ENCODE measurements around the gene PHF11.

The PHF11 gene

DNA sequence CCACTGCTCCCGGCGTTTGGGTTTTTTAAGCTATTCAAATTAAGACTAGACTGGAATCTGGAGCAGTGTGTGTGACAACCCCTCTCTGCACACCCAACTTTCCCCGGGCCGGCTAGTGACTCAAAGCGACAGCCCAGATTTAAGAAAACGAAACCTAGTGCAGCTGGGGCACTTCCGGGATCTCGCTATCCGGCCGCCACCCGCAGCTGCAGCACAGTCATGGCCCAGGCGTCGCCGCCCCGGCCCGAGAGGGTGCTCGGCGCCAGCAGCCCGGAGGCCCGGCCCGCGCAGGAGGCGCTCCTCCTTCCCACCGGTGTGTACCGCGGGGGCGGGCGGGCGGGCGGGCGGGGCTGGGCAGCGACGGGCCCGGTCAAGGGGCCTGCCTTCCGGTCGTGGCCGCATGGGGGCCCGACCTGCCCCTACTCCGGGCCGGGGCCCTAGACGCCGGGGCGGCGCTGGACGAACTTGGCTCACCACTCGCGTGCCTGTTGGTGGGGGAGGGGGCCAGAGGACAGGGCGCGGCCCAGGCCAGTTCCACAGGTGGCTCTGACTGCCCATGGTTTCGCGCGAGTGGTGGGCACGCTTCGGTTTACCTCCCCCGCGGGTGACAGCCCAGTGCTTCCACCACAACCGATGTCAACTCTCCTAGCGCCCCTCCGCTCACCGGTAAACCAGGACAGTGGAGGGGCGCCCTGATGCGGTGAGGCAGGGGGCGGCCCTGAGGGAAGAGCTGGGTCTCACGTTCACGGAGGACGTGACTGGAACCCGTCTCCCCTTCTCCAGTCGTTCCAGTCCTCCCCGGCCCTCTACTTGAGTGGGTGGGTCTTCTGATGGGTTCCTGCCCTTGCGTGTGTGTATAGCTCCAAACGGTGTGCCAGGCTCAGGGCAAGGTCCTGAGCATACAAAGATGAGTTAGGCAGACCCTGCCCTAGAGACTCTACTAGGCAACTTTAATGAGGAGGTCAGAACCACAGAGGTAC lies at the start of gene PHF11:
Gene PHF11 (plus strand): TSS at position 171 of the 980 bp plus-strand sequence. CDS start 49 bp downstream, at position 220.
- TF ChIP-seq, protein P1, sequence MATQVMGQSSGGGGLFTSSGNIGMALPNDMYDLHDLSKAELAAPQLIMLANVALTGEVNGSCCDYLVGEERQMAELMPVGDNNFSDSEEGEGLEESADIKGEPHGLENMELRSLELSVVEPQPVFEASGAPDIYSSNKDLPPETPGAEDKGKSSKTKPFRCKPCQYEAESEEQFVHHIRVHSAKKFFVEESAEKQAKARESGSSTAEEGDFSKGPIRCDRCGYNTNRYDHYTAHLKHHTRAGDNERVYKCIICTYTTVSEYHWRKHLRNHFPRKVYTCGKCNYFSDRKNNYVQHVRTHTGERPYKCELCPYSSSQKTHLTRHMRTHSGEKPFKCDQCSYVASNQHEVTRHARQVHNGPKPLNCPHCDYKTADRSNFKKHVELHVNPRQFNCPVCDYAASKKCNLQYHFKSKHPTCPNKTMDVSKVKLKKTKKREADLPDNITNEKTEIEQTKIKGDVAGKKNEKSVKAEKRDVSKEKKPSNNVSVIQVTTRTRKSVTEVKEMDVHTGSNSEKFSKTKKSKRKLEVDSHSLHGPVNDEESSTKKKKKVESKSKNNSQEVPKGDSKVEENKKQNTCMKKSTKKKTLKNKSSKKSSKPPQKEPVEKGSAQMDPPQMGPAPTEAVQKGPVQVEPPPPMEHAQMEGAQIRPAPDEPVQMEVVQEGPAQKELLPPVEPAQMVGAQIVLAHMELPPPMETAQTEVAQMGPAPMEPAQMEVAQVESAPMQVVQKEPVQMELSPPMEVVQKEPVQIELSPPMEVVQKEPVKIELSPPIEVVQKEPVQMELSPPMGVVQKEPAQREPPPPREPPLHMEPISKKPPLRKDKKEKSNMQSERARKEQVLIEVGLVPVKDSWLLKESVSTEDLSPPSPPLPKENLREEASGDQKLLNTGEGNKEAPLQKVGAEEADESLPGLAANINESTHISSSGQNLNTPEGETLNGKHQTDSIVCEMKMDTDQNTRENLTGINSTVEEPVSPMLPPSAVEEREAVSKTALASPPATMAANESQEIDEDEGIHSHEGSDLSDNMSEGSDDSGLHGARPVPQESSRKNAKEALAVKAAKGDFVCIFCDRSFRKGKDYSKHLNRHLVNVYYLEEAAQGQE (IDR thresholded peaks at IDR 0.05; ENCODE audit: low read depth) = no peak
- TF ChIP-seq FOXM1 (IDR thresholded peaks at IDR 0.05; ENCODE audit: borderline replicate concordance, low read depth) (no peak), CEBPB (IDR thresholded peaks at IDR 0.05) (no peak), YY1 (IDR thresholded peaks at IDR 0.05; ENCODE audit: low read depth) (no peak), NFIC (IDR thresholded peaks at IDR 0.05) (no peak), ZBTB7A (IDR thresholded peaks at IDR 0.05; ENCODE audit: low read depth) (no peak), EGR1 (IDR thresholded peaks at IDR 0.05) (no peak), CREB1 (IDR thresholded peaks at IDR 0.05; ENCODE audit: low read depth) (no peak), EP300 (IDR thresholded peaks at IDR 0.05; ENCODE audit: borderline replicate concordance) (no peak)
- TF ChIP-seq, protein P2, sequence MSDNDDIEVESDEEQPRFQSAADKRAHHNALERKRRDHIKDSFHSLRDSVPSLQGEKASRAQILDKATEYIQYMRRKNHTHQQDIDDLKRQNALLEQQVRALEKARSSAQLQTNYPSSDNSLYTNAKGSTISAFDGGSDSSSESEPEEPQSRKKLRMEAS (IDR thresholded peaks at IDR 0.05) = no peak
- TF ChIP-seq, protein P3, sequence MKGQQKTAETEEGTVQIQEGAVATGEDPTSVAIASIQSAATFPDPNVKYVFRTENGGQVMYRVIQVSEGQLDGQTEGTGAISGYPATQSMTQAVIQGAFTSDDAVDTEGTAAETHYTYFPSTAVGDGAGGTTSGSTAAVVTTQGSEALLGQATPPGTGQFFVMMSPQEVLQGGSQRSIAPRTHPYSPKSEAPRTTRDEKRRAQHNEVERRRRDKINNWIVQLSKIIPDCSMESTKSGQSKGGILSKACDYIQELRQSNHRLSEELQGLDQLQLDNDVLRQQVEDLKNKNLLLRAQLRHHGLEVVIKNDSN (IDR thresholded peaks at IDR 0.05) = no peak

DNA sequence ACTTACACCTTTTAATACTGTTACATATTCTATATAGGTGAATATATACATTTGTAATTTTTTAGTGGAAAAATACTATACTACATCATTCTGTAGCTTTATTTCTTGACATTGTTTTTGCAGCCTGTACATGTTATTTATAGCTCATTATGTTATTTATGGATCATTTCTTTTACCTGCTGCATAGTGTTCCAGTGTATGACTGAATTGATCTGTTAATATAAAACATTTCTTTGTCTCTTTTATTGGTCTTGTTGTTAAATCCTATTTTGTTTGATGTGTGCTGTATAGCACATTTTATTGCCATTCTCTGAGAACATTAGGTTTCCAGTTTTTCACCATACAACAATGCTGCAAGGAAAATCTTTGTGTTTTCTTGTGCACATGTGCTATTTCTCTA lies 49.3 kb upstream of the PHF11 start:
- TF ChIP-seq TCF12 (IDR thresholded peaks at IDR 0.05; ENCODE audit: low read depth) (no peak), CEBPB (IDR thresholded peaks at IDR 0.05) (no peak), EP300 (IDR thresholded peaks at IDR 0.05; ENCODE audit: borderline replicate concordance) (no peak), EGR1 (IDR thresholded peaks at IDR 0.05) (no peak), TEAD4 (IDR thresholded peaks at IDR 0.05) (no peak)

DNA sequence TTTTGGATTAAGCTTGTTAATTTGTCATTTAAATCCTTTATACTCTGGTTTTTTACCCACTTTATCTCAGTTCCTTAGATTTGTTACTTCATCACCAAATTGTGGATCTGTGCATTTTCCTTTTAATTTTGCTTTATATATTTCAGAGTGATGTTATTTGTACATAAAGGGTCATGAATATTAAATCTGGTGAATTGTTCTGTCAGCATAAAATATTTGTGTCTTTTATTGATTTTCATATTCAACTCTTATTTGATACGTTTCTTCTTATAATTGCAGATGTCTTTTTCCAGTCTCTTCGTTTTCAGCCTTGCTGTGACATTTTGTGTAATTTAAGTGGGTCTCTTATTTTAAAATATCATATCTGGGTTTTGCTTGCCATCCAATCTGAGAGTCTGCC lies 47.0 kb upstream of the PHF11 start:
- TF ChIP-seq NFIC (IDR thresholded peaks at IDR 0.05) = no peak
- TF ChIP-seq TEAD4 (IDR thresholded peaks at IDR 0.05) = no peak
- TF ChIP-seq EGR1 (IDR thresholded peaks at IDR 0.05) = no peak
- TF ChIP-seq ZBTB7A (IDR thresholded peaks at IDR 0.05; ENCODE audit: low read depth) = no peak

DNA sequence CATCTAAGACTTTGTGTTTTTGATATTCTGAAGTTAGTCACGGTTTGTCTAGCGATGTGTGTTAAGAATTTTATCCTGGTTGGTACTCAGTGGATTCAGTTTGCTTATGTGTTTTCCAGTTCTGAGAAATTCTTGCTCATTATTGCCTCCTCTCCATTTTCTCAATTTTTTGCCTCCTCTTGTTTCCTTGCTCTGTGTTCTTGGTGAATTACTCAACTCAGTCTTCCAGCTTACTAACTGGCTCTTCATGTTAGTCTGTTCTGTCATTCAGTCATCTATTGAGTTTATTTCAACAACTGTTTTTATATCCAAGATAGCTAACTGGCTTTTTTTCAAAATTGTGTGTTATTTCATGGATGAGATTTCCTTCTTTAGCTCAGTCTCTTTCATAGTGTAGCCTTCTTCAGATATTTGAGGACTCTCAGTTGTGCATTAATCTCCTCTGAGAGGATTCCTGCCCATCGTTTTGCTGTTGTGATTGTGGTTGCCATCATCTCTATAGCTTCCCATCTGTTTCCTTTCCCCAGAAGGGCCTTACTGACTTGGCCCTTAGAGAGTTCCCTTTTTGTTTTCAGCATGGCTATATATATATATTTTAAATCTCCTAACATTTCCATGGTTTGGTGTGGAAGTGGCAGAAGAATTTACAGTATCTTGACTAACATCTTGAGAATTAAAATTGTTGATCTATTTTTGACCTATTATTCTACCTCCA lies 45.5 kb upstream of the PHF11 start:
- TF ChIP-seq, protein P2 (IDR thresholded peaks at IDR 0.05) = no peak
- no peak for TF ChIP-seq ZBTB7A (IDR thresholded peaks at IDR 0.05; ENCODE audit: low read depth)
- TF ChIP-seq CEBPB (IDR thresholded peaks at IDR 0.05) = no peak
- TF ChIP-seq RAD21 (IDR thresholded peaks at IDR 0.05; ENCODE audit: low read depth) = no peak
- no peak for TF ChIP-seq NFIC (IDR thresholded peaks at IDR 0.05)
- TF ChIP-seq, protein P1 (IDR thresholded peaks at IDR 0.05; ENCODE audit: low read depth) = no peak
- TF ChIP-seq TAF1 (IDR thresholded peaks at IDR 0.05; ENCODE audit: low read depth) = no peak

DNA sequence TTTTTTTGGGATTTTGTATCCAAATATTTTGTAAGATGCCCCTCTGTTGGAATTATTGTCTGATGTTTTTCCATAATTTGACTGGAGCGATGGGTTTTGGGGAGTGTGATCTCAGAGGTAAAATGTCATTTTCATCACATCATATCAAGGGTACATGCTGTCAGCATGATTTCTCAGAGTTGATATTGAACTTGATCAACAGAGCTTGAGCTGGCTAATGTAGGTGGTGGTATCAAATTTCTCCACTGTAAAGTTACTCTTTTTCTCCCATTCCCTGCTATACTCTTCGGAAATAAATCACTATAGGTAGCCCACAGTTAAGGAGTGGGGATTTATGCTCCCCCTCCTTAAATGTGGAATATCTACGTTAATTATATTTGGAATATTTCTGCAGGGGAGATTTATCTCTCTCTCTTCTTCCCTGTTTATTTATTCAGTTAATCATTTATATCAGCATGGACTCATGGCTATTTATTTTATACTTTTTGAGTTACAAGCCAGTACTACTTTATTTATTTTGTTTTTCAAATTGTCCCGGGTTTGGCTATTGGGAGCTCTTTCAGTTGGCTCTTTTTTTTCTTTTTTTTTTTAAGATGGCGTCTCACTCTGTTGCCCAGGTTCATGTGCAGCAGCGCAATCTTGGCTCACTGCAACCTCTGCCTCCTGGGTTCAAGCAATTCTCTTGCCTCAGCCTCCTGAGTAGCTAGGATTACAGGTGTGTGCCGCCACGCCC lies 42.9 kb upstream of the PHF11 start:
- TF ChIP-seq EGR1 (IDR thresholded peaks at IDR 0.05) = no peak
- TF ChIP-seq TEAD4 (IDR thresholded peaks at IDR 0.05) = no peak
- TF ChIP-seq FOXM1 (IDR thresholded peaks at IDR 0.05; ENCODE audit: borderline replicate concordance, low read depth) = no peak
- TF ChIP-seq, protein P3 (IDR thresholded peaks at IDR 0.05) = no peak
- no peak for TF ChIP-seq ZBTB7A (IDR thresholded peaks at IDR 0.05; ENCODE audit: low read depth)
- TF ChIP-seq, protein P1 (IDR thresholded peaks at IDR 0.05; ENCODE audit: low read depth) = no peak
- TF ChIP-seq CEBPB (IDR thresholded peaks at IDR 0.05) = no peak
- TF ChIP-seq RAD21 (IDR thresholded peaks at IDR 0.05; ENCODE audit: low read depth) = no peak
- TF ChIP-seq, protein P2 (IDR thresholded peaks at IDR 0.05) = no peak
- no peak for TF ChIP-seq TAF1 (IDR thresholded peaks at IDR 0.05; ENCODE audit: low read depth)
- TF ChIP-seq TCF12 (IDR thresholded peaks at IDR 0.05; ENCODE audit: low read depth) = no peak
- TF ChIP-seq CREB1 (IDR thresholded peaks at IDR 0.05; ENCODE audit: low read depth) = no peak
- TF ChIP-seq EP300 (IDR thresholded peaks at IDR 0.05; ENCODE audit: borderline replicate concordance) = no peak
- no peak for TF ChIP-seq NFIC (IDR thresholded peaks at IDR 0.05)
- TF ChIP-seq YY1 (IDR thresholded peaks at IDR 0.05; ENCODE audit: low read depth) = no peak
